ENCODE results near the gene TPT1. TPM values are rescaled to one million over a fixed set of nuclear protein-coding genes. Genes with fewer than 3 reads are reported as not detected.

Gene TPT1
- total RNA-seq, 1 experiment from 2014 or later, result 3,611 TPM

DNA sequence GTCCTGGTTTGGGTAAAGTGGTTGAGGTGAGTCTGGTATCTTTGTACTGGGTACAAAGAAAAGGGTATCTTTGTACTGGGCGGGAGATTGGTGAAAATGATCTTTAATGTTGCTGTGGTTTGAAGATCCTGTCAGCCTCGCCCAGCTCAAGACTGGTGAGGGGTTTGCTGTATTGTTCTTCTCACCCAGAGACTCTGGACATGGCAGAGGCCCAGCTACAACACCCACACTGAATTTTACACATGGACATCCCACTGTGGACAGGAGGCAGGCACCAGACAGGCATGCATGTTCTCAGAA, 42.8 kb downstream of the TPT1 start:
- intact Hi-C loops (cut with micrococcal nuclease; ENCODE audit: unreplicated experiment), result no loop called here
- H3K36me3 Mint-ChIP-seq (ENCODE audit: insufficient read depth, unreplicated experiment), result peaks cover 14% of the 10 kb centered on the region
- TF ChIP-seq, protein P1, sequence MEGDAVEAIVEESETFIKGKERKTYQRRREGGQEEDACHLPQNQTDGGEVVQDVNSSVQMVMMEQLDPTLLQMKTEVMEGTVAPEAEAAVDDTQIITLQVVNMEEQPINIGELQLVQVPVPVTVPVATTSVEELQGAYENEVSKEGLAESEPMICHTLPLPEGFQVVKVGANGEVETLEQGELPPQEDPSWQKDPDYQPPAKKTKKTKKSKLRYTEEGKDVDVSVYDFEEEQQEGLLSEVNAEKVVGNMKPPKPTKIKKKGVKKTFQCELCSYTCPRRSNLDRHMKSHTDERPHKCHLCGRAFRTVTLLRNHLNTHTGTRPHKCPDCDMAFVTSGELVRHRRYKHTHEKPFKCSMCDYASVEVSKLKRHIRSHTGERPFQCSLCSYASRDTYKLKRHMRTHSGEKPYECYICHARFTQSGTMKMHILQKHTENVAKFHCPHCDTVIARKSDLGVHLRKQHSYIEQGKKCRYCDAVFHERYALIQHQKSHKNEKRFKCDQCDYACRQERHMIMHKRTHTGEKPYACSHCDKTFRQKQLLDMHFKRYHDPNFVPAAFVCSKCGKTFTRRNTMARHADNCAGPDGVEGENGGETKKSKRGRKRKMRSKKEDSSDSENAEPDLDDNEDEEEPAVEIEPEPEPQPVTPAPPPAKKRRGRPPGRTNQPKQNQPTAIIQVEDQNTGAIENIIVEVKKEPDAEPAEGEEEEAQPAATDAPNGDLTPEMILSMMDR (IDR thresholded peaks at IDR 0.05; ENCODE audit: insufficient read depth in 1 of 2, low read depth in 1 of 2, low read length in 1 of 2, severe bottlenecking in 1 of 2, unreplicated experiment in 1 of 2), result no peak
- H3K9me3 Mint-ChIP-seq (ENCODE audit: unreplicated experiment), result no peaks in the 10 kb centered on the region
- CTCF ChIA-PET, result no interaction called here
- Histone ChIP-seq H3K27me3 (replicated peaks; ENCODE audit: control insufficient read depth, insufficient read depth, low read length) (no peaks in the 10 kb centered on the region), H3K4me1 (no peaks in the 10 kb centered on the region), H3K4me3 (ENCODE audit: low read depth, low read length) (no peak overlapping the region), H3K9me3 (no peaks in the 10 kb centered on the region), H3K36me3 (ENCODE audit: control insufficient read depth, insufficient read depth, low read length) (no peaks in the 10 kb centered on the region)
- BruUV-seq (replicated peaks), result no TSS peak
- no peaks in the 10 kb centered on the region for H3K27me3 Mint-ChIP-seq (ENCODE audit: insufficient read depth, unreplicated experiment)
- H3K4me1 Mint-ChIP-seq (ENCODE audit: low read depth, unreplicated experiment), result no peaks in the 10 kb centered on the region
- no peak overlapping the region for H3K4me3 Mint-ChIP-seq (ENCODE audit: unreplicated experiment)
- H3K27ac Mint-ChIP-seq (ENCODE audit: unreplicated experiment), result no peak overlapping the region
- no peak for DNase-seq
- POLR2A ChIA-PET, result no interaction called here

DNA sequence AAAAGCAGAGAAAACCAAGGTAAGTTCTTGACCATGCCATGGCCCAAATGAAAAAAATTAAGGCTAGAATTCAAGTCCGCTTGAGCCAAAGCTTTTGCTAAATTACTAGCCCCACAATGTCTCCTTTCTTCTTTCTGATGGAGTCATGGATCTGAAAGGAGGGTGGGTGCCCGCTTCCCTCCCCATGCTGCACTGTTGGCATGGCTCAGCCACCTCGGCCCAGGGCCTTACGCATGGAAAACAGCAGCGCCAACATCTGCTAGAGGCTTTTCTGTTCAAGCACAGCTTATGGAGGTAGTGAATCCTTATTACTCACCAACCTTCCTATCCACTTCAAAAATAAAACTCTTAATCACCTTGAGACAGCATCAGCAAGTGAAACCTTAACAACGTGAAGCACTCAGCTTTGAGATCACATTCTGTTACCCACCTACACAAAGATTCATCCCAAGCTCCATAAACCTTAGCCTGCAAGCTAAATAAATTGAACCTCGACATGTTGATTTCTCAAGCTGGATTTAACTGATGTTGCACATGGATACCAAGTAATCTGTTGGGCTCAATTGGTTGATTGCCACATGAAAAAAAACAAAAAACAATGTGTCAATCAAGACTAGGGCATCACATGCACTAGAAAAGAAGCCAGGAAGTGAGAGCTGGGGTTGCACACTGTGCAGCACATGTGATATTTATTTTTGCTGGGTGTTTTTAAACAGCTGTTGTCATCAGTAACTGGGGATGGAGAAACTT, 43.4 kb downstream of the TPT1 start:
- intact Hi-C loops (cut with micrococcal nuclease; ENCODE audit: unreplicated experiment), result no loop called here
- Histone ChIP-seq H3K9me3 (no peaks in the 10 kb centered on the region), H3K4me1 (no peaks in the 10 kb centered on the region), H3K36me3 (ENCODE audit: control insufficient read depth, insufficient read depth, low read length) (no peaks in the 10 kb centered on the region), H3K4me3 (ENCODE audit: low read depth, low read length) (no peak overlapping the region), H3K27me3 (replicated peaks; ENCODE audit: control insufficient read depth, insufficient read depth, low read length) (no peaks in the 10 kb centered on the region)
- no peak for DNase-seq
- no peaks in the 10 kb centered on the region for H3K9me3 Mint-ChIP-seq (ENCODE audit: unreplicated experiment)
- H3K36me3 Mint-ChIP-seq (ENCODE audit: insufficient read depth, unreplicated experiment), result peaks cover 14% of the 10 kb centered on the region
- no peaks in the 10 kb centered on the region for H3K27me3 Mint-ChIP-seq (ENCODE audit: insufficient read depth, unreplicated experiment)
- no TSS peak for BruUV-seq (replicated peaks)
- H3K27ac Mint-ChIP-seq (ENCODE audit: unreplicated experiment), result no peak overlapping the region
- POLR2A ChIA-PET, result no interaction called here
- CTCF ChIA-PET, result no interaction called here
- TF ChIP-seq, protein P1 (IDR thresholded peaks at IDR 0.05; ENCODE audit: insufficient read depth in 1 of 2, low read depth in 1 of 2, low read length in 1 of 2, severe bottlenecking in 1 of 2, unreplicated experiment in 1 of 2), result no peak
- no peaks in the 10 kb centered on the region for H3K4me1 Mint-ChIP-seq (ENCODE audit: low read depth, unreplicated experiment)
- H3K4me3 Mint-ChIP-seq (ENCODE audit: unreplicated experiment), result no peak overlapping the region

DNA sequence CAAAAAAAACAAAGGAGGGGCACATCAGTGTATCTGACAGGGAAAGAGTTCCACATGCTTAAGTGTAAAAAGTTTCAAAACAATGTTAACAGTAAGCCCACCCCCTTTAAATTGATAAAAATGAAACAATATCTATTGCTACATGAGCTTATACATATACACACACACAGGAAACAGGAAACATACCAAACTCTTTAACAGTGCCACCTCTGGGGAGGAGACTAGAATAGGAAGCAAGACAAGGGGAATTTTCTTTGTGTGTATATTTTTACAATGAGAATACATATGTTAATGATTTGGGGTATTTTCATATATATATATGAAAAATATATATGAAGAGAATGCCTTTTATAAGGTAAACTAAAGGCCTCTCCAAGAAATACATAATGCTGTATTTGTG, 44.7 kb downstream of the TPT1 start:
- intact Hi-C loops (cut with micrococcal nuclease; ENCODE audit: unreplicated experiment), result no loop called here
- no TSS peak for BruUV-seq (replicated peaks)
- Mint-ChIP-seq H3K27ac (ENCODE audit: unreplicated experiment) (no peak overlapping the region), H3K4me1 (ENCODE audit: low read depth, unreplicated experiment) (peaks cover 9% of the 10 kb centered on the region), H3K9me3 (ENCODE audit: unreplicated experiment) (no peaks in the 10 kb centered on the region), H3K4me3 (ENCODE audit: unreplicated experiment) (no peak overlapping the region), H3K36me3 (ENCODE audit: insufficient read depth, unreplicated experiment) (peaks cover 22% of the 10 kb centered on the region), H3K27me3 (ENCODE audit: insufficient read depth, unreplicated experiment) (no peaks in the 10 kb centered on the region)
- Histone ChIP-seq H3K4me1 (peaks cover 7% of the 10 kb centered on the region; the same call in 1 of the 2 replicates), H3K9me3 (no peaks in the 10 kb centered on the region), H3K4me3 (ENCODE audit: low read depth, low read length) (no peak overlapping the region), H3K36me3 (ENCODE audit: control insufficient read depth, insufficient read depth, low read length) (no peaks in the 10 kb centered on the region), H3K27me3 (replicated peaks; ENCODE audit: control insufficient read depth, insufficient read depth, low read length) (no peaks in the 10 kb centered on the region)
- CTCF ChIA-PET, result no interaction called here
- TF ChIP-seq, protein P1 (IDR thresholded peaks at IDR 0.05; ENCODE audit: insufficient read depth in 1 of 2, low read depth in 1 of 2, low read length in 1 of 2, severe bottlenecking in 1 of 2, unreplicated experiment in 1 of 2), result no peak
- DNase-seq, result no peak
- POLR2A ChIA-PET, result no interaction called here

All from Caco-2 (cell line).